Right atrium auricular region (tissue), 2 donors: ENCODE results near the gene CFAP119. TPM values are rescaled to one million over a fixed set of nuclear protein-coding genes. Genes with fewer than 3 reads are reported as not detected.

ENCODE experiments used
- DNase-seq: peaks from one replicate; pipeline ENCODE4 v3.0.0-alpha.2; 2019; ENCODE audit warnings: low spot score
- H3K27ac ChIP-seq, 2 donors: fragments of 200-600 bp; sonication (generic); 1 replicate in 1 of 2; 2 replicates in 1 of 2; pipeline ENCODE4 v1.5.1; 2016 to 2019
- H3K27me3 ChIP-seq, 2 donors: fragments of 200-600 bp; sonication (generic); one replicate each; pipeline versions ENCODE4 v1.5.1 to v1.6.0; 2017 to 2019
- H3K36me3 ChIP-seq: fragments of 200-600 bp; sonication (generic); one replicate; pipeline ENCODE4 v1.5.1; 2016
- H3K4me1 ChIP-seq, 2 donors: fragments of 200-600 bp; sonication (generic); one replicate each; pipeline versions ENCODE4 v1.5.1 to v1.6.0; 2017 to 2019
- H3K4me3 ChIP-seq, 2 donors: fragments of 200-600 bp; sonication (generic); 1 replicate in 1 of 2; 2 replicates in 1 of 2; pipeline ENCODE4 v1.5.1; 2017 to 2019; ENCODE audit warnings: mild to moderate bottlenecking in 1 of 2, moderate library complexity in 1 of 2
- H3K9me3 ChIP-seq, 2 donors: fragments of 200-600 bp; sonication (generic); one replicate each; pipeline ENCODE4 v1.5.1; 2019
- CTCF ChIP-seq, 2 donors: fragments of 200-600 bp; sonication (generic); IDR thresholded peaks; one replicate each; pipeline ENCODE4 v1.5.1; 2019; ENCODE audit warnings: antibody characterized with exemption in 2 of 2
- total RNA-seq, 2 donors: library from RNA; depleted of rRNA; stranded (reverse); fragments of >200 nt; gene quantifications; one replicate each; pipeline ENCODE4 v1.1.0, GENCODE V29; 2016

CFAP119 gene
- total RNA-seq, 2 donors from 2014 or later, result 0.37 to 0.83 TPM

GRCh38 chr16:30721606-30722005 is 40.3 kb downstream of the CFAP119 start:
- no peak for DNase-seq
- H3K4me1 ChIP-seq, result no peaks in the 10 kb centered on the region
- H3K4me3 ChIP-seq, result no peak overlapping the region
- H3K9me3 ChIP-seq, result no peaks in the 10 kb centered on the region
- H3K27ac ChIP-seq, result no peak overlapping the region
- H3K27me3 ChIP-seq, result no peaks in the 10 kb centered on the region
- TF ChIP-seq CTCF (IDR thresholded peaks at IDR 0.05), result no peak
- H3K36me3 ChIP-seq, result peaks cover 91% of the 10 kb centered on the region

GRCh38 chr16:30721167-30721566 is 40.7 kb downstream of the CFAP119 start:
- TF ChIP-seq CTCF (IDR thresholded peaks at IDR 0.05), result no peak

GRCh38 chr16:30720694-30721093 is 41.2 kb downstream of the CFAP119 start:
- no peaks in the 10 kb centered on the region for H3K4me1 ChIP-seq
- H3K9me3 ChIP-seq, result no peaks in the 10 kb centered on the region
- H3K27ac ChIP-seq, result no peak overlapping the region
- H3K36me3 ChIP-seq, result peaks cover 100% of the 10 kb centered on the region
- no peak for DNase-seq
- no peak overlapping the region for H3K4me3 ChIP-seq
- TF ChIP-seq CTCF (IDR thresholded peaks at IDR 0.05), result no peak
- H3K27me3 ChIP-seq, result no peaks in the 10 kb centered on the region

More at GRCh38 chr16:30721167-30721566, 40.7 kb downstream of the CFAP119 start:
- Histone ChIP-seq H3K4me3 (no peak overlapping the region), H3K4me1 (no peaks in the 10 kb centered on the region), H3K27ac (no peak overlapping the region), H3K27me3 (no peaks in the 10 kb centered on the region), H3K36me3 (peaks cover 95% of the 10 kb centered on the region), H3K9me3 (no peaks in the 10 kb centered on the region)
- DNase-seq, result no peak

GRCh38 chr16:30720086-30720485 is 41.8 kb downstream of the CFAP119 start:
- TF ChIP-seq CTCF (IDR thresholded peaks at IDR 0.05), result no peak
- Histone ChIP-seq H3K4me3 (no peak overlapping the region), H3K36me3 (peaks cover 100% of the 10 kb centered on the region), H3K27me3 (no peaks in the 10 kb centered on the region), H3K27ac (no peak overlapping the region), H3K4me1 (no peaks in the 10 kb centered on the region), H3K9me3 (no peaks in the 10 kb centered on the region)
- DNase-seq, result no peak

- DNase-seq, result no peak
- H3K9me3 ChIP-seq, result no peaks in the 10 kb centered on the region
- peaks cover 100% of the 10 kb centered on the region for H3K36me3 ChIP-seq
- H3K27me3 ChIP-seq, result no peaks in the 10 kb centered on the region
- TF ChIP-seq CTCF (IDR thresholded peaks at IDR 0.05), result no peak
- H3K4me1 ChIP-seq, result no peaks in the 10 kb centered on the region
- H3K4me3 ChIP-seq, result no peak overlapping the region
- H3K27ac ChIP-seq, result peak overlapping the region in 1 of 2 donors; percentile 48
Measured at GRCh38 chr16:30715750-30716445, 46.0 kb downstream of the CFAP119 start.

GRCh38 chr16:30711712-30712111 is 50.1 kb downstream of the CFAP119 start:
- TF ChIP-seq CTCF (IDR thresholded peaks at IDR 0.05), result no peak

More at GRCh38 chr16:30711712-30712111, 50.1 kb downstream of the CFAP119 start:
- Histone ChIP-seq H3K9me3 (no peaks in the 10 kb centered on the region), H3K4me3 (no peak overlapping the region), H3K27ac (no peak overlapping the region), H3K27me3 (no peaks in the 10 kb centered on the region), H3K4me1 (no peaks in the 10 kb centered on the region), H3K36me3 (peaks cover 100% of the 10 kb centered on the region)
- DNase-seq, result no peak
